Endothelial cell of umbilical vein (primary cell): ENCODE data around the gene RPS27L.

ENCODE experiments used
- POLR2A ChIP-seq: IDR thresholded peaks from 2 replicates; pipeline ENCODE4 v1.6.1; 2012; ENCODE audit warnings: low read depth, mild to moderate bottlenecking, control low read depth, low read length
- POLR2AphosphoS5 ChIP-seq: IDR thresholded peaks from 2 replicates; pipeline ENCODE4 v1.6.1; 2012; ENCODE audit warnings: low read depth, mild to moderate bottlenecking, control low read depth, low read length, moderate library complexity; ENCODE audit not compliant: insufficient read depth
- TF ChIP-seq, protein P1 (sequence below), 2 donors: IDR thresholded peaks; 1 replicate in 1 of 2; 2 replicates in 1 of 2; pipeline ENCODE4 v1.5.1; 2011; ENCODE audit warnings: low read length in 2 of 2, mild to moderate bottlenecking in 2 of 2, moderate library complexity in 2 of 2, control low read depth in 1 of 2, inconsistent platforms in 1 of 2, low read depth in 1 of 2; ENCODE audit not compliant: insufficient read depth in 1 of 2; ENCODE audit errors: extremely low read depth in 1 of 2

DNA sequence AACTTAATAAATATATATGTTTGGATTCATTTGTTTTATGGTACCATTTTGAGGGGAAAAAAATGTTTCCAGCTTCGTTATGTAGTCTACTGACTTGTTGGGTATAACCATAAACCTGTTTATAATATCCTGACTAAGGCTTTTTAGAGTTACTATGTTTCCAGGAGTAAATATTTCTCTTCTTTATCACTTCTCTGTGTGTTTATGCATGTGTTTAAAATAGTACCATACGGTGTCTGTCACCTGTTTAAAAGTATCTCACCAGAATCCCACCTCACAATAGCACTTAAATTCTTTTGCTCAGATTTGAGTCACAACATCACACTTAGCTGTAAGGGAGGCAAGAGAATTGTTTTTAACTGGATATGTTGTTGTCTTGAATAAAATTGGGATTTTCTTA, 20.5 kb downstream of the RPS27L start:
- TF ChIP-seq POLR2A (no peak), POLR2AphosphoS5 (no peak)
- TF ChIP-seq, protein P1, sequence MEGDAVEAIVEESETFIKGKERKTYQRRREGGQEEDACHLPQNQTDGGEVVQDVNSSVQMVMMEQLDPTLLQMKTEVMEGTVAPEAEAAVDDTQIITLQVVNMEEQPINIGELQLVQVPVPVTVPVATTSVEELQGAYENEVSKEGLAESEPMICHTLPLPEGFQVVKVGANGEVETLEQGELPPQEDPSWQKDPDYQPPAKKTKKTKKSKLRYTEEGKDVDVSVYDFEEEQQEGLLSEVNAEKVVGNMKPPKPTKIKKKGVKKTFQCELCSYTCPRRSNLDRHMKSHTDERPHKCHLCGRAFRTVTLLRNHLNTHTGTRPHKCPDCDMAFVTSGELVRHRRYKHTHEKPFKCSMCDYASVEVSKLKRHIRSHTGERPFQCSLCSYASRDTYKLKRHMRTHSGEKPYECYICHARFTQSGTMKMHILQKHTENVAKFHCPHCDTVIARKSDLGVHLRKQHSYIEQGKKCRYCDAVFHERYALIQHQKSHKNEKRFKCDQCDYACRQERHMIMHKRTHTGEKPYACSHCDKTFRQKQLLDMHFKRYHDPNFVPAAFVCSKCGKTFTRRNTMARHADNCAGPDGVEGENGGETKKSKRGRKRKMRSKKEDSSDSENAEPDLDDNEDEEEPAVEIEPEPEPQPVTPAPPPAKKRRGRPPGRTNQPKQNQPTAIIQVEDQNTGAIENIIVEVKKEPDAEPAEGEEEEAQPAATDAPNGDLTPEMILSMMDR (IDR thresholded peaks at IDR 0.05; ENCODE audit: extremely low read depth in 1 of 2, insufficient read depth in 1 of 2, low read depth in 1 of 2, low read length in 2 of 2): no peak
